Neural cell (in vitro differentiated cells): ENCODE results near the gene ABCA13. TPM values are rescaled to one million over a fixed set of nuclear protein-coding genes. Genes with fewer than 3 reads are reported as not detected.

ENCODE experiments used
- H2AFZ ChIP-seq: fragments of 200-600, 300-800 bp; sonication (generic), shearing (Covaris generic); 2 replicates; pipeline ENCODE4 v1.6.0; 2014; ENCODE audit warnings: low read depth, mild to moderate bottlenecking, antibody characterized with exemption, low read length, moderate library complexity
- H3F3A ChIP-seq: fragments of 200-600 bp; shearing (Covaris generic); 2 replicates; pipeline ENCODE4 v1.6.1; 2016; ENCODE audit warnings: mild to moderate bottlenecking, moderate library complexity, mixed read lengths, antibody characterized with exemption, low read length; ENCODE audit not compliant: insufficient read depth, poor library complexity, severe bottlenecking
- H3K27ac ChIP-seq: fragments of 200-600, 300-800 bp; sonication (generic), shearing (Covaris generic); 2 replicates; pipeline ENCODE4 v1.5.1; 2014; ENCODE audit warnings: mild to moderate bottlenecking, low read length, moderate library complexity
- H3K27me3 ChIP-seq: fragments of 300-800, 200-600 bp; sonication (generic), shearing (Covaris generic); 2 replicates; pipeline ENCODE4 v1.6.0; 2014; ENCODE audit warnings: mild to moderate bottlenecking, low read depth, low read length, moderate library complexity; ENCODE audit not compliant: insufficient read depth
- H3K36me3 ChIP-seq: fragments of 300-800, 200-600 bp; sonication (generic), shearing (Covaris generic); 2 replicates; pipeline ENCODE4 v1.5.1; 2014; ENCODE audit warnings: mild to moderate bottlenecking, antibody characterized with exemption, low read length, moderate library complexity; ENCODE audit not compliant: insufficient read depth
- H3K4me2 ChIP-seq: fragments of 300-800, 200-600 bp; sonication (generic), shearing (Covaris generic); 2 replicates; pipeline ENCODE4 v1.6.0; 2014; ENCODE audit warnings: mild to moderate bottlenecking, low read length
- H3K4me3 ChIP-seq: fragments of 300-800, 200-600 bp; sonication (generic), shearing (Covaris generic); 2 replicates; pipeline ENCODE4 v1.5.1; 2014; ENCODE audit warnings: mild to moderate bottlenecking, low read length, moderate library complexity
- H3K79me2 ChIP-seq: fragments of 200-600 bp; shearing (Covaris generic); replicated peaks from 2 replicates; pipeline ENCODE4 v1.6.0; 2014; ENCODE audit warnings: mild to moderate bottlenecking, low read length, moderate library complexity; ENCODE audit not compliant: insufficient read depth
- H3K9ac ChIP-seq: fragments of 300-800, 200-600 bp; sonication (generic), shearing (Covaris generic); 2 replicates; pipeline ENCODE4 v1.6.1; 2016; ENCODE audit warnings: mild to moderate bottlenecking, low read length, mixed read lengths
- H3K9me2 ChIP-seq: fragments of 200-600 bp; shearing (Covaris generic); 2 replicates; pipeline ENCODE4 v1.6.1; 2016; ENCODE audit warnings: mild to moderate bottlenecking, low read length, mixed read lengths; ENCODE audit not compliant: insufficient read depth
- H3K9me3 ChIP-seq: fragments of 200-600, 300-800 bp; sonication (generic), shearing (Covaris generic); 2 replicates; pipeline ENCODE4 v1.6.1; 2016; ENCODE audit warnings: mild to moderate bottlenecking, mixed run types, low read length, moderate library complexity, mixed read lengths
- H4K20me1 ChIP-seq: fragments of 200-600 bp; shearing (Covaris generic); 2 replicates; pipeline ENCODE4 v1.6.1; 2016; ENCODE audit warnings: mild to moderate bottlenecking, mixed run types; ENCODE audit not compliant: insufficient read depth
- EP300 ChIP-seq: fragments of 450-650 bp; conservative IDR thresholded peaks from 2 replicates; pipeline ENCODE4 v1.6.1; 2014; ENCODE audit warnings: antibody characterized with exemption, mild to moderate bottlenecking, moderate library complexity; ENCODE audit not compliant: poor library complexity, severe bottlenecking
- EZH2 ChIP-seq: fragments of 200-600, 300-800 bp; shearing (Covaris generic), sonication (generic); IDR thresholded peaks from 2 replicates; pipeline ENCODE4 v1.6.1; 2014; ENCODE audit warnings: antibody characterized with exemption, low read length, borderline replicate concordance, mild to moderate bottlenecking; ENCODE audit not compliant: insufficient read depth, poor library complexity, severe bottlenecking
- MXI1 ChIP-seq: fragments of 450-650 bp; conservative IDR thresholded peaks from 2 replicates; pipeline ENCODE4 v1.6.1; 2014; ENCODE audit warnings: antibody characterized with exemption, mild to moderate bottlenecking; ENCODE audit not compliant: poor library complexity, severe bottlenecking
- POLR2AphosphoS5 ChIP-seq: IDR thresholded peaks from 2 replicates; pipeline ENCODE4 v1.6.1; 2012
- RAD21 ChIP-seq: fragments of 450-650 bp; conservative IDR thresholded peaks from 2 replicates; pipeline ENCODE4 v1.6.1; 2014; ENCODE audit warnings: antibody characterized with exemption, mild to moderate bottlenecking, moderate library complexity
- SMC3 ChIP-seq: fragments of 450-650 bp; conservative IDR thresholded peaks from 2 replicates; pipeline ENCODE4 v1.6.1; 2014; ENCODE audit warnings: antibody characterized with exemption, mild to moderate bottlenecking, moderate library complexity; ENCODE audit not compliant: poor library complexity
- TAF1 ChIP-seq: IDR thresholded peaks from 2 replicates; pipeline ENCODE4 v1.6.1; 2012; ENCODE audit warnings: low read depth
- polyA plus RNA-seq: library from polyadenylated mRNA; depleted of rRNA; stranded (reverse); fragments of >200 nt; gene quantifications from 2 replicates; pipeline ENCODE4 v1.2.3, GENCODE V29; 2014
- TF ChIP-seq, protein P1 (sequence below): IDR thresholded peaks from 2 replicates; pipeline ENCODE4 v1.6.1; 2012; ENCODE audit warnings: borderline replicate concordance
- TF ChIP-seq, protein P2 (sequence below): fragments of 450-650 bp; IDR thresholded peaks from 2 replicates; pipeline ENCODE4 v1.5.1; 2014; ENCODE audit warnings: antibody characterized with exemption, mild to moderate bottlenecking, moderate library complexity; ENCODE audit not compliant: poor library complexity, severe bottlenecking

ABCA13 gene
- polyA plus RNA-seq, 1 donor from 2014 or later, result 0.20 TPM

DNA sequence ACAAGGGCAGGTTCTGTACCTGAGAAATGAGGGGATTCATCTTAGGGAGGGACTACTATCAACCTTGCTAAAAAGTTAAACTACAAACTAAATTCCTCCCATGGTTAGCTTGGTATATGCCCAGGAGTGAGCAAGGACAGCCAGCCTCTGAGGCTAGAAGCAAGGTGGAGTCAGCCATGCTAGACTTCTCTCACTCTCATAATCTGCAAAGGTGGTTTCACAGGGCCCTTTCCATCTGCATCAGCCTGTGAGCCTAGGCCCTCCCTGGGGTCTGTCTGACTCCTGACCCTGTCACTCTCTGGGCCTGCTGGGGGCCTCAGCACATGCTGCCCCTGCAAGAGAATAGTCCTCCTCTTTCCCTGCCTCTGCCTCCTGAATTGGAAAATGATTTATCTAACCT is 66.1 kb downstream of the ABCA13 start:
- no peaks in the 10 kb centered on the region for H3K79me2 ChIP-seq
- no peak overlapping the region for H3K27ac ChIP-seq
- no peak overlapping the region for H3K4me2 ChIP-seq
- H3K36me3 ChIP-seq, result no peaks in the 10 kb centered on the region
- TF ChIP-seq EP300 (no peak), MXI1 (no peak), TAF1 (no peak), SMC3 (no peak), POLR2AphosphoS5 (no peak), EZH2 (no peak), RAD21 (no peak)
- TF ChIP-seq, protein P1, sequence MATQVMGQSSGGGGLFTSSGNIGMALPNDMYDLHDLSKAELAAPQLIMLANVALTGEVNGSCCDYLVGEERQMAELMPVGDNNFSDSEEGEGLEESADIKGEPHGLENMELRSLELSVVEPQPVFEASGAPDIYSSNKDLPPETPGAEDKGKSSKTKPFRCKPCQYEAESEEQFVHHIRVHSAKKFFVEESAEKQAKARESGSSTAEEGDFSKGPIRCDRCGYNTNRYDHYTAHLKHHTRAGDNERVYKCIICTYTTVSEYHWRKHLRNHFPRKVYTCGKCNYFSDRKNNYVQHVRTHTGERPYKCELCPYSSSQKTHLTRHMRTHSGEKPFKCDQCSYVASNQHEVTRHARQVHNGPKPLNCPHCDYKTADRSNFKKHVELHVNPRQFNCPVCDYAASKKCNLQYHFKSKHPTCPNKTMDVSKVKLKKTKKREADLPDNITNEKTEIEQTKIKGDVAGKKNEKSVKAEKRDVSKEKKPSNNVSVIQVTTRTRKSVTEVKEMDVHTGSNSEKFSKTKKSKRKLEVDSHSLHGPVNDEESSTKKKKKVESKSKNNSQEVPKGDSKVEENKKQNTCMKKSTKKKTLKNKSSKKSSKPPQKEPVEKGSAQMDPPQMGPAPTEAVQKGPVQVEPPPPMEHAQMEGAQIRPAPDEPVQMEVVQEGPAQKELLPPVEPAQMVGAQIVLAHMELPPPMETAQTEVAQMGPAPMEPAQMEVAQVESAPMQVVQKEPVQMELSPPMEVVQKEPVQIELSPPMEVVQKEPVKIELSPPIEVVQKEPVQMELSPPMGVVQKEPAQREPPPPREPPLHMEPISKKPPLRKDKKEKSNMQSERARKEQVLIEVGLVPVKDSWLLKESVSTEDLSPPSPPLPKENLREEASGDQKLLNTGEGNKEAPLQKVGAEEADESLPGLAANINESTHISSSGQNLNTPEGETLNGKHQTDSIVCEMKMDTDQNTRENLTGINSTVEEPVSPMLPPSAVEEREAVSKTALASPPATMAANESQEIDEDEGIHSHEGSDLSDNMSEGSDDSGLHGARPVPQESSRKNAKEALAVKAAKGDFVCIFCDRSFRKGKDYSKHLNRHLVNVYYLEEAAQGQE, result no peak
- TF ChIP-seq, protein P2, sequence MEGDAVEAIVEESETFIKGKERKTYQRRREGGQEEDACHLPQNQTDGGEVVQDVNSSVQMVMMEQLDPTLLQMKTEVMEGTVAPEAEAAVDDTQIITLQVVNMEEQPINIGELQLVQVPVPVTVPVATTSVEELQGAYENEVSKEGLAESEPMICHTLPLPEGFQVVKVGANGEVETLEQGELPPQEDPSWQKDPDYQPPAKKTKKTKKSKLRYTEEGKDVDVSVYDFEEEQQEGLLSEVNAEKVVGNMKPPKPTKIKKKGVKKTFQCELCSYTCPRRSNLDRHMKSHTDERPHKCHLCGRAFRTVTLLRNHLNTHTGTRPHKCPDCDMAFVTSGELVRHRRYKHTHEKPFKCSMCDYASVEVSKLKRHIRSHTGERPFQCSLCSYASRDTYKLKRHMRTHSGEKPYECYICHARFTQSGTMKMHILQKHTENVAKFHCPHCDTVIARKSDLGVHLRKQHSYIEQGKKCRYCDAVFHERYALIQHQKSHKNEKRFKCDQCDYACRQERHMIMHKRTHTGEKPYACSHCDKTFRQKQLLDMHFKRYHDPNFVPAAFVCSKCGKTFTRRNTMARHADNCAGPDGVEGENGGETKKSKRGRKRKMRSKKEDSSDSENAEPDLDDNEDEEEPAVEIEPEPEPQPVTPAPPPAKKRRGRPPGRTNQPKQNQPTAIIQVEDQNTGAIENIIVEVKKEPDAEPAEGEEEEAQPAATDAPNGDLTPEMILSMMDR, result no peak
- no peaks in the 10 kb centered on the region for H3F3A ChIP-seq
- H3K9me3 ChIP-seq, result peaks cover 4% of the 10 kb centered on the region
- no peaks in the 10 kb centered on the region for H4K20me1 ChIP-seq
- no peak overlapping the region for H2AFZ ChIP-seq
- H3K27me3 ChIP-seq, result no peaks in the 10 kb centered on the region
- H3K9ac ChIP-seq, result no peak overlapping the region
- H3K9me2 ChIP-seq, result no peaks in the 10 kb centered on the region
- no peak overlapping the region for H3K4me3 ChIP-seq

DNA sequence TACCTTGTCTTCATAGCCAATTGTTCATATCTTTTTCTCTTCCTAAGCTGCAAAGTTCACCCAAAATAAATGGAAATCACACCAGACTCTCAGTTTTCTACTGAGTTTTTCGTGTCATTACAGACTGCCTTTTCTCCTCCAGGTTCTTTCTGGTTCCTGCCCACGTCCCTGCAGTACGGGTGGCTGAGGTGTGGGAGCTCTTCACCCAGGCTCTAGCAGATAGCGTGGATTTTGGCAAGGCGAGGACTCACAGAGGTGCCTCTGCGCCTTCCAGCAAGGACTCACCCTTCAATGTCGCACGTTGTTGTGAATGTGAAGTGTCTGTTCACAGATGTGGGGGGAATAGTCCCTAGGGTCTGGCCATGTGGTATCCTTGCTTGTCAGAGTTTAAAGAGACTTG is 71.6 kb downstream of the ABCA13 start:
- Histone ChIP-seq H3K9me3 (no peaks in the 10 kb centered on the region), H4K20me1 (no peaks in the 10 kb centered on the region), H3K9me2 (no peaks in the 10 kb centered on the region), H3K79me2 (no peaks in the 10 kb centered on the region), H3K4me3 (no peak overlapping the region), H3K36me3 (no peaks in the 10 kb centered on the region), H3F3A (no peaks in the 10 kb centered on the region), H2AFZ (no peak overlapping the region), H3K9ac (no peak overlapping the region), H3K27me3 (no peaks in the 10 kb centered on the region), H3K27ac (no peak overlapping the region), H3K4me2 (no peak overlapping the region)
- no peak for TF ChIP-seq TAF1
- TF ChIP-seq POLR2AphosphoS5, result no peak
- TF ChIP-seq SMC3, result no peak
- TF ChIP-seq RAD21, result no peak
- TF ChIP-seq, protein P1, result no peak
- TF ChIP-seq, protein P2, result no peak
- TF ChIP-seq EZH2, result no peak
- TF ChIP-seq EP300, result no peak
- no peak for TF ChIP-seq MXI1
